LNCAP (cell line): ENCODE results near the gene TRMT1L.

Experiments
- TF ChIP-seq, protein P1 (sequence below): fragments of 450-650 bp; IDR thresholded peaks from 2 replicates; pipeline ENCODE4 v1.5.1; 2017; ENCODE audit warnings: mild to moderate bottlenecking

TRMT1L gene

DNA sequence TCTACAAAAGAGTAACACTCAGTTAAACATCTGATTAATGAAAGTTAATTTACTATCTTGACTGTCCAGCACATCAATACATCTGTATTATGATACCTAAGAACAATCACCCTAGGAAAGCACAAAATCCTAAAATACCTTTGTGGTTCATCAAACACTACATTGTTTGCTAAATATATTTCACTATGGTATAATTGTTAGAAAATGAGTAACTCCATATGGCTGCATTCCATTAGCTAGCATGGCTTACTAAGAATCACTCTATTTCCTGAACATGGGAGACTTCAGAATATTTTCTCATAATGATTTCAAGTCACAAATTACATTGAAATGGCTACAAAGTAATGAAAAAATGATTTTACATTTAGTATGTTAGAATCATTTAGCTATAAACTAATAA lies 12.5 kb downstream of the TRMT1L start:
- TF ChIP-seq, protein P1, sequence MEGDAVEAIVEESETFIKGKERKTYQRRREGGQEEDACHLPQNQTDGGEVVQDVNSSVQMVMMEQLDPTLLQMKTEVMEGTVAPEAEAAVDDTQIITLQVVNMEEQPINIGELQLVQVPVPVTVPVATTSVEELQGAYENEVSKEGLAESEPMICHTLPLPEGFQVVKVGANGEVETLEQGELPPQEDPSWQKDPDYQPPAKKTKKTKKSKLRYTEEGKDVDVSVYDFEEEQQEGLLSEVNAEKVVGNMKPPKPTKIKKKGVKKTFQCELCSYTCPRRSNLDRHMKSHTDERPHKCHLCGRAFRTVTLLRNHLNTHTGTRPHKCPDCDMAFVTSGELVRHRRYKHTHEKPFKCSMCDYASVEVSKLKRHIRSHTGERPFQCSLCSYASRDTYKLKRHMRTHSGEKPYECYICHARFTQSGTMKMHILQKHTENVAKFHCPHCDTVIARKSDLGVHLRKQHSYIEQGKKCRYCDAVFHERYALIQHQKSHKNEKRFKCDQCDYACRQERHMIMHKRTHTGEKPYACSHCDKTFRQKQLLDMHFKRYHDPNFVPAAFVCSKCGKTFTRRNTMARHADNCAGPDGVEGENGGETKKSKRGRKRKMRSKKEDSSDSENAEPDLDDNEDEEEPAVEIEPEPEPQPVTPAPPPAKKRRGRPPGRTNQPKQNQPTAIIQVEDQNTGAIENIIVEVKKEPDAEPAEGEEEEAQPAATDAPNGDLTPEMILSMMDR = no peak

DNA sequence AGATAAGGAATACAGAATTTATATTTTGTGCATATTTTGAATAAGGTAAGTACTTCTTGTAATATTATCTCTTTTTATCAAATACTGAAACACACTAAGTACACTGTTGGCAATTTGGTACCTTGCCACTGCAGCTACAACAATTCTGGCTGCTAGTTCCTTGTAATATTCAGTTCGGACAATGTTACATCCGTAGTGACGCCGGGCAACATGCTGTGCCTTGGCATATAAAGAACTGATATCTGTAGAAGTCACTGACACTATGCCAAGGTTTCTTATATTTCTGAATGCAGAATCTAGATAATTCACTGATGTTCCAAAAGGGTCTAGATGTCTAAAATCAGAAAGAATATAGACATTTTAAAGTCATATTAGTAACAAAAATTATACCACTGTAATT lies 17.5 kb downstream of the TRMT1L start:
- TF ChIP-seq, protein P1 = no peak

DNA sequence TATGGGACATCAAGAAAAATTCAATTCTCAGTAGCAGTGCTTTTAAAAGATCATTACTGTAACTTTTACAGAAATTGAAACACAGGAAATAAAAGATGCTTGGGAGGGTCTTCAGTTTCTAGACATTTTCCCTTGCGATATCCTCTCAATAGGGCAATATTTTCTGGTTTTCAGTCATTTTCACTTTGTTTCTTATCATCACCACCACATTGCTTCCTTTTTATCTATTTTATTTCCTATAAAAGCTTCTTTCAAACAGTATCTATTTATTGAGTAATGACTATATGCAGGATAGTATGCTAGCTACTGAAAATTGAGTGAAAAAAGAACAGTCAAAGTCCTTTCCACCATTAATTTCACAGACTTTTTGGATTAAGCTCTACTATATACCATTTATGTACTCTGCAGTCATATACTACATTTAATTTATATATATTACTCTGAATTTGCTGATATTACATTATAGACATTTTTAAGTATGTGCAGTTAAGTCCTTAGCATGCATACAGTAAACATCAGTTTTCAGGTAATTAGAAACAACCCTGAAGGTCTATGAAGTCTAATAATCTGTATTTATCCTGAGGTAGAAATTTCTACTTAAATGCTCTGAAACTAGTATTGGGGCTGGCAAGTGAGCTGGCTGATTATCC lies 18.7 kb downstream of the TRMT1L start:
- TF ChIP-seq, protein P1 = no peak

DNA sequence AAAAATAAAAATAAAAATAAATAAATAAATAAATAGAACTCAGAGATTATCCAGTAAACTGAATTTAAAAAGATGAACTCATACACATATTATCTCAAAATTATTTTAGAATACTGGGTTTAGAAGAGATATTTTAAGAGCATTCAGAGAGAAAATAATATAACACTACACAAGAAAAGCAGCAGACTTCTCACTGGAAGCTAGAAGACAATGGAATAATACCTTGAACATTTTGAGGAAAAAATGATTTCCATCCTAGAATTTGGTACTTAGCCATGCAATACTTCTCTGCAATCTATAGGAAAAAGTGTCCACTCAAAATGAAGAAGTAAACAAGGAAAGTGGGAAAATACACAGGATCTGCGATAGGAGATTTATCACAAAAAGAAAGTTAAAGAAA lies 24.2 kb downstream of the TRMT1L start:
- TF ChIP-seq, protein P1 = no peak

DNA sequence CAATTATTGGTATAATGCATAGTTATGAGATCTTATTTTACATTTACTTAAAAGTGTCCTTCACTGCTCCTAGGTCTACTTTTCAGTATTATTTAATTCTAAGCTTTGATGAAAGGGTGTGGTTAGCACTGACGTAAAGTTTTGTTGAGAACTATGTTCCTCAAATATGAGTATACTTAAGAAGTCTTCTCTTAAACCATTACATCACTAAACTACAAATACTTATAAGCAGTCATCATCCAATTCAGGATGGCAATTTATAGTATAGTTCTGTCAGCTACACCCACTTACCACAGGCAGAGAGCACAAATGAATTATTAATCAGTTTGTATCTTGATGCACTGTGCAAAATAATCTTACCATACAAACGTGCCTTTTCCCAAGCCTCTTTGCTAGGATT lies 27.0 kb downstream of the TRMT1L start:
- TF ChIP-seq, protein P1 = no peak

DNA sequence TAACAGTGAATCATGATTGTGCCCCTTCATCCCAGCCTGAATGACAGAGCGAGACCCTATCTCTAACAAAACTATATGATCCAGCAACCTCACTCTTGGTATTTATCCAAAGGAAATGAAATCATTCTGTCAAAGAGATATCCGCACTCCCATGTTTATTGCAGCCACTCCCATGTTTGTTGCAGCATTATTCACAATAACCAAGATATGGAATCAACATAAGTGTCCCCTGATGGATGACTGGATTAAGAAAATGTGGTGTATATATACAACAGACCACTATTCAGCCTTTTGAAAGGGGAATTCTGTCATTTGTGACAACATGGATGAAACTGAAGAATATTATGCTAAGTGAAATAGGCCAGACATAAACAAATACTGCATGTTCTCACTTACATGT lies 44.4 kb downstream of the TRMT1L start:
- TF ChIP-seq, protein P1 = no peak

DNA sequence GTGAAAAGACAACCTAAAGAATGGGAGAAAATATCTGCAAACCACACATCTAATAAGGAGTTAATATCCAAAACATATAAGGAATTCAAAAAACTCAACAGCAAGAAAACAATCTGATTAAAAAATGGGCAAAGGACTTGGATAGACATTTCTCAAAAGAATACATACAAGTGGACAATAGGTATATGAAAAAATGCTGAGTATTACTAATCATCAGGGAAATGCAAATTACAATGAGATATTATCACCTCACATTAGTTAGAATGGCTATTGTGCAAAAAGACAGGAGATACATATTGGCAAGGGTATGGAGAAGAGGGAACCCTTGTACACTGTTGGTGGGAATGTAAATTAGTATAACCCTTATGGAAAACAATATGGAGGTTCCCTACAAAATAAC lies 44.9 kb downstream of the TRMT1L start:
- TF ChIP-seq, protein P1 = no peak

DNA sequence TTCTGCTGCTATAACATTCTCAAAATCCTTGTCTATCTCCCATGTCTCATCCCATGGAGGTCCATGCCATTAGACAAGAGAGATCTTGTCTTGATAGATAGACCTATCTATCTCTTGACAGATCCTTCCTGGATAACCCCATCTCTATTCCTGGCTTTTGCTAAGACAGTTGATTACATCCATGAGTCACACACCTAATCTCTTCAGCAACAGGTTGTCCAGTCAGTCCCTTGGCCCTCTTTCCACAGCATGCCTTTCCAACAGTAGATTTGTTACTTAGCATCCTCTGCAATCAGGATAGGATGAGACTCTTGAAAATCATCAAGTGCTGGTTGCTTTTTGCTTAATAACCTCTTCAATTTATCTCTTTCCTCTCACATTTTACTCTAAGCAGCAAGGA lies 46.6 kb downstream of the TRMT1L start:
- TF ChIP-seq, protein P1 = no peak
